MV-4-11 (cell line): ENCODE measurements around the gene GKN2.
"Not testable (repeated sequence)": the region's sequence is repeated elsewhere in the genome, so short reads cannot be mapped to it uniquely, and the experiment has no call there.

Source experiments
- DNase-seq: peaks from one replicate; lab custom pipeline; 2025; lab: John Stamatoyannopoulos, UW

Gene GKN2

DNA sequence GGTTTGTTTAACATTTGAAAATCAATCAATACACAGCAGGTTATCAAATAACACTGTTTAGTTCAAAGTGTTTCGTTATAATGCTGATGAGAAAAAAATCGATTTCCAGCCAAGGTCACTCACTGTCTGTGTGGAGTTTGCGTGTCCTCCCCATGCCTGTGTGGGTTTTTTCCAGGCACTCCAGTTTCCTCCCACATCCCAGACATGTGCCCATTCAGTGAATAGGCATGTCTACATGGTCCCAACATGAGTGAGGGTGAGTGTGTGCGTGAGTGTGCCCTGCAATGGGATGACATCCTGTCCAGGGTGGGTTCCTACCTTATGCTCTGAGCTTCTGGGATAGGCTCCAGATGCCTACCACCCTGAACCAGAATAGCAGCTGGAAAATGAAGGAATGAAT, 8.7 kb upstream of the GKN2 start:
- no peak for DNase-seq

DNA sequence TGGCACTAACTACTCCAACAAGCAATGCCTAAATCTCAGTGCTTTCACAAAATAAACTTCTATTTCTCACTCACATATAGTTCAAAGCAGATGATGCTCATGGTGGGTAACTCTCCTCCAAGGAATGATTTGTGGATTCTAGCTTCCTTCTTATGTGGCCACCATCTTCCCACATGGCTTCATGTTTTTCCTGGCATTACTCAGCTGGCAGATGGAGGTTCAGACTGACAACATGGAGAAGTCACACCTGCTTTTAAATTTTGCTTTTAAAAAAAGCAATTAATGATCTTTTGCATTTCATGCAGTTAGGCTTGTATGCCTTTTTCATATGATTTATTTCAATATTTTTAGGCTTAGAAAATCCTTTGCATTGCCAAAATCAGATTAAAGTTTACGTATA, 6.3 kb upstream of the GKN2 start:
- DNase-seq: no peak

DNA sequence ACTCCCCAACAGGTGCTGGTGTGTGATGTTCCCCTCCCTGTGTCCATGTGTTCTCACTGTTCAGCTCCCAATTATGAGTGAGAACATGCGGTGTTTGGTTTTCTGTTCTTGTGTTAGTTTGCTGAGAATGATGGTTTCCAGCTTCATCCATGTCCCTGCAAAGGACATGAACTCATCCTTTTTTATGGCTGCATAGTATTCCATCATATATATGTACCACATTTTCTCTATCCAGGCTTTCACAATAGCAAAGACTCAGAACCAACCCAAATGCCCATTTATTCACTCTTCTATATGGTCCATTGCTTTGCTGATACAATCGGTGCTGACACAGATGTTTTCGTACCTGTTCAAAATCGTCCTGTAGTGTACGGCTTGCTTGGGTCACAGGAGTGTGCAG, 2.7 kb upstream of the GKN2 start:
- DNase-seq: not testable (repeated sequence)

DNA sequence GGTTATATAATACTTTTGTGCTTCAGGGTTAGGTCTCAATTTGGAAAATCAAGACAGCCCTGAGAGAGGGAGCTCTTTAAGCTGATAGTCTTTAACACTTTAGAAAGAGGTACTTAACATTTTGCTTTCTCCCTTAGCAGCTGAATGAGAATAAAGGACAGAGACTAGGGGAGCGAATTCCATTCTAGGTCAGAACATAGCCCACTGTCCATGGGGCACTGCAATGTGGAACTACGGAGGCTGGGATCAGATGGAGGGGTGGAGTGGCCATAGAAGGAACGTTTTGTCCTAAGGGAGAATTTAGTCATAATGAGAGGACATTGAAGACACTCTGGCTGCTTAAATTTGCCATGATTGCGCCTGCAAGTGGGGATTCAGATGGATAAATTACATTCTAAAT, 794 bp downstream of the GKN2 start:
- no peak for DNase-seq

DNA sequence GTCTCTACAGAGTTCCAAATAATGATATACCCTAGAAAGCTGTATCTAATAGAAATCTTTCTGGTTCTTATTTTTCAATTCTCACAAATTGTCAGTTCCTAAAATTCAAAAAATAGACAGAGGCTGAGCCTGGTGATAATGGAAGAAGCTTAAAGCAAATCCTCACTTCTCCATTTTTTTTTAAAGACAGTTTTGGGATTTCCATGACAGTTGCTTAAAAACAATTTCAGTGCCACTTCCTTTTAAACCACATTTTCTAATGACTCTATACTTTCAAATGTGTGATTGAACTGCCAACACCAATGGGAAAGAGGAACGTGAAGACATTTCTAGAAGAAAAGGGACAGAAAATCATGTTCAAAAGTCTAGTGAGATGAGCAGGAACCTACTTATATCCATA, 4.0 kb downstream of the GKN2 start:
- DNase-seq: peak; percentile 95

DNA sequence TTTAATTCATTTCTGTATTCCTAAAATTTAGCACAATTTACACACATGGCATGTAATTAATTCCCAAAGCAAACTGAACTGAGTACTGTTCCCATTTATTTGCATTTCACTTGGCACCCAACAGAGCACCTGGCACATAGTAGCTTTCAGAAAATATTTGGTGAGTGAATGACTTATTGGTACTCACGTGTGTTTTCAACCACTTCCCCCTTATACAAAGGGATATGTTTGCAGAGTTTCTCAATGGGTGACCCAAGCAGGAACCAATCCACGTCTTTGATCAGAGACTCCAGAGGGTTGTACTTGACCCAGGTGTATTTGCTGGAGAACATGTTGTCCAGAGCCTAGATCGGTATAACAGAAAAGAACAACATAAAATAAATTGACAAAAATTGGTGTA, 6.6 kb downstream of the GKN2 start:
- peak; percentile 35 for DNase-seq

DNA sequence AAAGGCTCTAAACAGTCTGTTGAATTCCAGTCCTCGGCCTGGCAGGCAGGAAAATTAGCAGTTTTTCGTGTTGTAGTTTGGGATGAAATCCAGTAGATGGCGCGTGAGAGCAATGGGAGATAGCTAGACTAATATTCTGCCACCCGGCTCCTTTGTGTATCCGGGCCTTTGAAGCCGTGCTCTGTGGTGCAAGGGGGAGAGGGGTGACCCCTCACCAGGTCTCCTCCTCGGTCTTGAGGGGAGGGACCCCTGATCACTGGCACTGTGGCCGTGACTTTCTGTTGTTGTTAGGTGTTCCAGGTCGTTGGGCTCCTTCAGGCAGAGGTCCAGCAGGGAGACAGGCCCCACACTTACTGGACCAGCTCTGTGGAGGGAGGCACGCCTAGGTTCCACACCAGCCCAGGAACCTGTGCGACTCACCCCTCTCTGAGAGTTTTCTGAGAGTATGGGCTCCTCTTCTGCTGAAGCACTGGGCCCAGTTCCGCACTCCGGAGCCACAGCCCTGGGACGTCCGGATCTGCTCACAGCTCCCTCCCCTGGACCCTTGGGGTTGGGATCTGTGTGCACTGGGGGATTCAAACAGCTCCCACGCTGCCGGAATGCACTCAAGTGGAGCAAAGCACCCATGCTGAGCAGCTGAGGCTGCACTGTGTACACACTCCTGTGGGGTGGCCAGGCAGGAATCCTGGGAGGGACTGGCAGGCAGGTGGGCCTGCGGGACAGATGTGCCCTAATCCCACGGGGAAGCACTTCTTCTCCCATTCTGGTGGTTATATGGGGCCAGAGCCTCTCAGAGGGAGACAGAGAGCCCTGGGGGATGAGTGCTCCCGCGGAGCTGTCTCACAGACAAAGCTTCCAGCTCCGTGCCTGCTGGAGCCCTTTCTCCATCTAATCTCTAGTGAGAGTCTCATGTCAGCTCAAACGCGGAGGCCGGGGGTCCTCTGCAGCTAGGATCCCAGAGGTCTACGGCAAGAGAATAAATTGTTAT, 8.8 kb downstream of the GKN2 start:
- DNase-seq: peak; percentile 38

DNA sequence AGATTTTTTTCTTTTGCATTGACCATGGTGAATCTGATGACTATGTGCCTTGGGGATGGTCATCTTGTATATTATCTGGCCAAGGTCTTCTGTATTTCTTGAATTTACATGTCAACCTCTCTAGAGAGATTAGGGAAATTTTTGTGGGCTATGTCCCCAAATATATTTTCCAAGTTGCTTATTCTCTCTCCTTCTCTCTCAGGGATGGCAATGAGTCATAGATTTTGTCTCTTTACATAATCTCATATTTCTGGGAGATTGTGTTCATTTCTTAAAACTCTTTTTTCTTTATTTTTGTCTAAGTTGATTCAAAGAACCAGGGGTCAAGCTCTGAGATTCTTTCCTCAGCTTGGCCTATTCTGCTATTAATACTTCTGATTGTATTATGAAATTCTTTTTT, 9.9 kb downstream of the GKN2 start:
- DNase-seq: no peak

DNA sequence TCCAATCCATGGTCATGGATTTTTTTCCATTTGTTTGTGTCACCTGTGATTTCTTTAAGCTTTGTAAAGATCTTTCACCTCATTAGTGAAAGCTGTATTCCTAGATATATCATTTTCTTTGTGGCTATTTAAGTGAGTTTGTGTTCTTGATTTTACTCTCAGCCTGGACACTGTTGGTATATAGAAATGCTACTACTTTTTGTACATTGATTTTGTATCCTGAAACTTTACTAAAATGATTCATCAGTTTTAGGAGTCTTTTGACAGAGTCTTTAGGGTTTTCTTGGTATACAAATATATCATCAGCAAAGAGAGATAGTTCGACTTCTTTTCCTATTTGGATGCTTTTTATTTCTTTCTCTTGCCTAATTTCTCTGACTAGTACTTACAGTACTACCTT, 12.3 kb downstream of the GKN2 start:
- no peak for DNase-seq

DNA sequence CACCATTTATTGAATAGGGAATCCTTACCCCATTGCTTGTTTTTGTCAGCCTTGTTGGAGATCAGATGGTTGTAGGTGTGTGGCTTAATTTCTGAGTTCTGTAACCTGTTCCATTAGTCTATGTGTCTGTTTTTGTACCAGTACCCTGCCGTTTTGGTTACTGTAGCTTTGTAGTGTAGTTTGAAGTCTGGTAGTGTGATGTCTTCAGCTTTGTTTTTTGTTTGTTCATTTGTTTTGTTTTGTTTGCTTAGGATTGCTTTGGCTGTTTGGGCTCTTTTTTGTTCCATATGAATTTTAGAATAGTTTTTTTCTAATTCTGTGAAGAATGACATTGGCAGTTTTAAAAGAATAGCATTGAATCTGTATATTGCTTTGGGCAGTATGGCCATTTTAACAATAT, 12.7 kb downstream of the GKN2 start:
- DNase-seq: no peak

DNA sequence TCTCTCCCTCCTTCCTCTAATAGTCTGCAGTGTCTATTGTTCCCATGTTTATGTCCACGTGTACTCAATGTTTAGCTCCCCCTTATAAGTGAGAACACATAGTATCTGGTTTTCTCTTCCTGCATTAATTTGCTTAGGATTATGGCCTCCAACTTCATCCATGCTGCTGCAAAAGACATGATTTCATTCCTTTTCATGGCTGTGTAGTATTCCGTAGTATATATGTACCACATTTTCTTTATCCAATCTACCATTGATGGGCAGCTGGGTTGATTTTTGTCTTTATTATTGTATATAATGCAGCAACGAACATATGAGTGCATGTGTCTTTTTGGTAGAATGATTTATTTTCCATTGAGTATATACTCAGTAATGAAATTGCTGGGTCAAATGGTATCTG, 13.8 kb downstream of the GKN2 start:
- no peak for DNase-seq

DNA sequence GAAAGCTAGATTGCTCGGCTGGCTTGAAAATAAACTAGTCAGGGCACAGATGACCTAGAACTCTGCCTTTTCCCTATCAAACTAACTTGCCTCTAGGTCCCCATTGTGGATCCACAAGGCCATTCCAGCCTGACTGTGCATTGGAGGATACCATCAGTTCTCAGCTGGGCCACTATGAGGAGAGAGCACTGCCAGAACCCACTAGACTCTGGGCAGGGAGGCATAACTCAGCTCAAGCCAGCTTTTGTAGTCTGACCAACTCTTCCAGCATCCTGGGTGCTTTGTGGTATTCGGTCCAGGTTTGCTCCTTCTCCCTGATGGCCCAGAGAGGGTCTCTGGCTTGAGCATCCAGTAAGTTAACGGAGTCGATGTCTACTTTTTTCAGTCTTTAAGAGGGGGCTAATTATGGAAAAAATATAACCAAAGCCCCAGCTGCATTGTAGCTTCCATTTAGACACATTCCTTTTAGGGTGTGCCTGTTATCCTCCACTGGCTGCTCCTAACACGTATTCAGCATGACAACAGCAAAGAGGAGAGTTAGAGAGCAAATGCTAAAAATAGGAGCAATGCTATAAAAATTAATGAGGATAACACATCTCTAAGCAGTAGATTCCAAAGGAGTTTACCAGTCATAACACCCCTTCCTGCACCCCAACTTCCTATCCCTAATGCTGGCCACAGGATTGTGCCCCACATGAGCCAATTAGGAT, 15.2 kb downstream of the GKN2 start:
- no peak for DNase-seq

DNA sequence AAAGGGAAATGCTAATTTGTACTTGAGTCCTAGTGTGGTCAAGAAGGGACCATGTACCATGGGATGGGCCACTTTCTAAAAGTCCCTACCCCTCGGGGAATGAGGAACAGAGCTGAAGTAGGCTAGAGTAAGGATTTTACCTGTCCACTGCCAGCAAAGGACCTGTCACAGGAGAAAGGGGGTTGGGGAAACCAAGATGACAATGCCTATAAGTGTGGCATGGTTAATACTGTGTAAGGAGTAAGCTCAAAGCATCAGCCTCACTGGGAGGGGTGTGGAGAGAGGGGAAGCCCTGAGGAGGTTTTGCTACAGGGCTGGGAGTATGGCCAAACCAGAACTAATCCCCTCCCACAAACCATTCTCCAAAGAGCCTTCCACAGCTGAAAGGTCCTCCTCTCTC, 15.8 kb downstream of the GKN2 start:
- no peak for DNase-seq

DNA sequence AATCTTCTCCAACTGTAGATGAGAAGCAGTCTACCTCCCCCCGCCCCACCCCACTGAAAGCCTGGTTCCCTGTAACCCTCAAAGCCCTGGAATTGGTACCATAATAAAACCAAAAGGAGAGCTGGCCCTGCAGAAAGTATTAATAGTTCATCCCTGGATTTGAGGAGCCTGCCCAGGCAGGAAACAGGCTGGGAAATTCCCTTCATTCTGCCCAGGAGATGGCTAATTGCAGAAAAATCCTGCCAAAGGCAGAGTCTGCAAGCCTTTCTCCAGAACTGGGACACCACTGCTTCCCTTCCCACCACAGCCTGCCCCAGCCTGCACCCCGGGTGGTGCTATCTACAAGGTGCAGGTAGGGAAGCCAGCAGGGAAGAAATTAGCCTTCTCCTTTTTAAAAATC, 16.3 kb downstream of the GKN2 start:
- DNase-seq: no peak

DNA sequence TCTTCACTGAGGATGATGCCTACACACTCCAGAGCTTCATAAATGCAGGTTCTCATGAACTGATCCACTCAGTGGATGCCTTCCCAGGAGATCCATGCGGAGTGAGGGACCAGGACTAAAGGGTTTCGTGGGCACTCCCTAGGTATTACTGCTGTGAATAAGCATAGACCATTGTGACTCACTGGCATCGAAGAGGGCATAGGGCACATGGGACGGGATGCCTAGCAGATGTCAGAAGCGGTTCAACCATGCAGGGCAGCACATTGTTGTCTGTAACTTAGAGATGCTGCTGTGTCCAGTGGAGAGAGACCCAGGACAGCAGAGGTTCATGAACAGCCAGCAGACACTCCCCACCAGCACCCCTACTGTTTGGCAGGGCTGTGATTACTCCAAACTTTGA, 17.2 kb downstream of the GKN2 start:
- DNase-seq: no peak

DNA sequence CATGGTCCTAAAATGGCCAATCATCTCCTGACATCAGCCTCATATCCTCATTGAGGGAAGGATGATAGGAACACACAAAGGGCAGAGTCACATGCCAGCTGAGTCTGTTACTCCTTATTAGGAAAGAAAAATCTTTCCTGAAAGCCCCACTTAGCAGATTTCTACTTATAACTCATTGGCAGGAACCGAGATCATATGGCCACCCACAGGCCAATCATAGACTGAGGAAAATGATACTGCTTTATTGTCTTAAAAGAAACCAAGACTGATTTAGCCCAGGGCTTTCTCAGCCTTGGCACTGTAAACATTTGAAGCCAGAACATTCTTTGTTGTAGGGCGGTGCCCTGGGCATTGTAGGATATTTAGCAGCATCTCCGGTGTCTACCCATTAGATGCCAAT, 18.7 kb downstream of the GKN2 start:
- DNase-seq: no peak

DNA sequence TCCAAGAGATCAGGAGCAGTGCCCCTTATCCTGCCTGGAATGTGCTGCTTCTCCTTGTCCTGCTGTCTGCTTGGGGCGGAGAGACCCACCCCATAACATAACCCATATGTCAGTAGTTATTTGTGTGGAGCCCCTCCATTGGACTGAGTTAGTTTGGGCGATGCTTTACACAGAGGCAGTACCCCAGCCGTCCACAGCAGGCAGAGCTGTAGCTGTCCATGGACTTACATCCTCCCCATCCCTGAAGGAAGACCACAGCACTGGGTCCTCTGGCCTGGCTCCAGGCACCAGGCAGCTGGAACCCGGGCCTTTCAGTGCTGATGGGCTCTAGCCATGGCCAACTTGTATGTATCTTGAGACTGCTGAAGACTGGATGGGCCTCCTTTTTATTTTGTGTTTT, 20.3 kb downstream of the GKN2 start:
- no peak for DNase-seq

DNA sequence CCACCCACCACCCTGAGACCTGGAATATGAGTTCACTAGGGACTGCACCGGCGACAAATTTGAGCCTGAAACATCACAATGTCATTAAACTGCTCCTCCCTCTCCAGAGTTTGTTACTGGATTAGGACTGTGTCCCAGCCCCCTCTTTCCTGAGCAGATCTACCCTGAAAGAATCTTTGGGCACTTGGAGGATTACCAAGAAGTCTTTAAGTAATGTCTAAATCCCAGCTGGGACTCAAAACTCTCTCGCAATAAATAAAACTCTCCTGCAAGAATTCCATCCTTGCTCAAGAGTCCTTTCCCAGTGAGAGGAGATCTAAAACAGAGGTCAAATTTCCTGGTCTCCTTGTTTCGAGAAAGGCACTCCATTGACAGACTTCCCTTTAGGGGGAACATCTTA, 20.9 kb downstream of the GKN2 start:
- no peak for DNase-seq

DNA sequence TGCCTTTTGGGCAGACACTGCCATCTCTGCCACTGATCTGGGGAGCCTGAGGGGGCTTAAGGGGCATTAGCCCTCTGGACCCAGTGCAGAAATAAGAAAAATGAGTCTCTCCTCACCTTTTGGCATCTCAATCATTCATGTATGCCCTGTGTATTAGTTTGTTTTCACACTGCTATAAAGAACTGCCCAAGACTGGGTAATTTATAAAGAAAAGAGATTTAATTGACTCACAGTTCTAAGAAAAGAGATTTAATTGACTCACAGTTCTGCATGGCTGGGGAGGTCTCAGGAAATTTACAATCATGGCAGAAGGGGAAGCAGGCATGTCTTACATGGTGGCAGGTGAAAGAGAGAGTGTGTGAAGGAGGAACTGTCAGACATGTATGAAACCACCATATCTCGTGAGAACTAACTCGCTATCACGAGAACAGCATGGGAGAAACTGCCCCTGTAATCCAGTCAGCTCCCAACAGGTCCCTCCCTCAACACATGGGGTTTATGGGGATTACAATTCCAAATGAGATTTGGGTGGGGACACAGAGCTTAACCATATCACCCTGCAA, 21.5 kb downstream of the GKN2 start:
- no peak for DNase-seq

DNA sequence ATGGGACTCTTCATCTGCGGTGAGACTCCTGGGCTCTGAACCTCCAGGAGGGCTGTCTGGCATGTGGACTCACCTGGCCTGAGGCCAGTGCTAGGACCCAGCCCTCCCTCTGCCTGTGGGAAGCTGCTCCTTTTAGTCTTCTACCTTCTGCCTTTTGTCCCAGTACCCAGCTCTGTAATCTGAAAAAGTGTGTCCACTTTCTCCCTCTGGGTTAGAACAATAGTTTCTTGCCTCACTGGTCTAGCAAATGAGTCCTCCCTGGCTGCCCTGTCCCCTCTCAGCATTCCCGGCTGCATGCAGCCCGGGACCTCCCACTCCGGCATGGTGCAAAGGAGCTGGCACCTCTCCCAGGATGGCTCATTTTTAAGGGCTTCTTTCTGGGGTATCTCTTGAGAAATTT, 25.9 kb downstream of the GKN2 start:
- no peak for DNase-seq

DNA sequence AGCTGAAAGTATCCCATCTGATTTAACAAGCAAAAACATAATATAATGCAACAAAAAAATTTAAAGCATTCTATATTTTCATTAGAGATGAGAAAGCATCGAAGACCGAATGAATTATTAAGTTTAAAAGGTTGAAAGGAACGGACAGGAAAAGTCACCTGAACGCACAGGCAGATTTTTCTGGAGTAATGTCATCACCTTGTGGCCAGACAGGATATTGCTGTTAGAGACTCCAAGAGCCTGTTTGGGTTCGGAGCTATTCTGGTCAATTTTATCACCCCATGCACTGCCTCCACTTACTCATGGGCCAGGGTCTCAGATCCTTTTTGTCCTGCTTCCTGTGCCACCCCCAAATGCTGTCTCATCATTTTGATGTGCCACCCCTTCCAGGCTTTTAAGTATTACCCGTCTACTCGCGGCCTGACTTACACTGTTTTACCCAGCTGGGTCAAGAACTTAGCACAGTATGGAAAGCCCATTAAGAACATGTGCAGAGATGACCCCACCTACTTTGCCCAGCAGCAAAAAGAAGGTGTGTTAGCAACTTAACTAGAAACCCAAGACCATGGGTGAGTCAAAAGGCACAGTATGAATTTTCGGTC, 27.3 kb downstream of the GKN2 start:
- DNase-seq: peak; percentile 20

DNA sequence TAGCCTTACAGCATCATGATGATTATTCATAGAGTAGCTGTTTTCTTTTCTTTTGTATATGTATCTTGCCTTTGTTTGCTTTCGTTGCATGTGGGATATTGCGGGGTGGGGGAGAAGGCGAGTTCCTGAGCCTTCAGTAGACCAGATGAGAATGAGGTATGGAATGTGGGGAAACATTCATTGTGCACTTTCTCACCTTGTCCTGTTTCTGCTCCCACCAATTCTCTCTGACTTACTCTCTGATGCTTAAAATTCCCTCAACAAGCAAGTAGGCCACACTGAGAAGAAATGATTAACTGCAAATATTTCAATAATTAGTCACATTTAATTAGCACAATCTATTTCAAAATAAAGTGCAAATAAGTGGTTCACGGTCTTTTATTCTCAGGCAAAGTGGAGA, 31.0 kb downstream of the GKN2 start:
- DNase-seq: no peak
